SK-N-SH (cell line): ENCODE results near the gene RSPO4.

Experiments
- CTCF ChIP-seq: fragments of 200-600 bp; sonication (generic); IDR thresholded peaks from 2 replicates; pipeline ENCODE4 v1.6.1; 2017; ENCODE audit warnings: antibody characterized with exemption, mild to moderate bottlenecking, moderate library complexity
- ELF1 ChIP-seq: IDR thresholded peaks from 2 replicates; pipeline ENCODE4 v1.4.0; 2012
- EZH2phosphoT487 ChIP-seq: fragments of 200-600 bp; sonication (generic); IDR thresholded peaks from 2 replicates; pipeline ENCODE4 v1.6.1; 2017; ENCODE audit warnings: low read depth, mixed run types, mild to moderate bottlenecking, antibody characterized with exemption, moderate library complexity, borderline replicate concordance
- MEF2A ChIP-seq: IDR thresholded peaks from 2 replicates; pipeline ENCODE4 v1.4.0; 2012; ENCODE audit warnings: low read depth, borderline replicate concordance
- NRF1 ChIP-seq: IDR thresholded peaks from 2 replicates; pipeline ENCODE4 v1.6.1; 2012; ENCODE audit warnings: low read depth, mild to moderate bottlenecking, low read length
- POLR2AphosphoS5 ChIP-seq: IDR thresholded peaks from 2 replicates; pipeline ENCODE4 v1.6.1; 2012; ENCODE audit warnings: low read depth, low read length
- RAD21 ChIP-seq: IDR thresholded peaks from 2 replicates; pipeline ENCODE4 v1.6.1; 2012; ENCODE audit warnings: mild to moderate bottlenecking, low read length
- REST ChIP-seq: IDR thresholded peaks from 2 replicates; pipeline ENCODE4 v1.6.1; 2012; ENCODE audit warnings: mild to moderate bottlenecking, low read depth, low read length, moderate library complexity
- RFX5 ChIP-seq: IDR thresholded peaks from 2 replicates; pipeline ENCODE4 v1.6.1; 2012; ENCODE audit warnings: mild to moderate bottlenecking, improper control_type of control experiment, low read length
- TCF12 ChIP-seq: IDR thresholded peaks from 2 replicates; pipeline ENCODE4 v1.4.0; 2012
- YY1 ChIP-seq: IDR thresholded peaks from 2 replicates; pipeline ENCODE4 v1.4.0; 2012; ENCODE audit warnings: low read depth, mild to moderate bottlenecking
- ZBTB33 ChIP-seq: IDR thresholded peaks from 2 replicates; pipeline ENCODE4 v1.4.0; 2012; ENCODE audit warnings: low read depth, borderline replicate concordance

- TF ChIP-seq CTCF (no peak), RFX5 (no peak), REST (no peak), RAD21 (no peak), TCF12 (no peak), POLR2AphosphoS5 (no peak), ZBTB33 (no peak), ELF1 (no peak), MEF2A (no peak), YY1 (no peak), NRF1 (no peak), EZH2phosphoT487 (no peak)
Observed at GRCh38 chr20:955656-956055, 46.5 kb downstream of the RSPO4 start.
